ENCODE measurements around the gene CNRIP1. TPM values are rescaled to one million over a fixed set of nuclear protein-coding genes. Genes with fewer than 3 reads are reported as not detected.
A peak's percentile ranks its signal among the peaks of the same experiment; 100 is the strongest.

Gene CNRIP1
- polyA plus RNA-seq, 1 donor (not counting 4 experiments of a cell fraction or from before 2014, with no cell fraction given), result 0.04 TPM

DNA sequence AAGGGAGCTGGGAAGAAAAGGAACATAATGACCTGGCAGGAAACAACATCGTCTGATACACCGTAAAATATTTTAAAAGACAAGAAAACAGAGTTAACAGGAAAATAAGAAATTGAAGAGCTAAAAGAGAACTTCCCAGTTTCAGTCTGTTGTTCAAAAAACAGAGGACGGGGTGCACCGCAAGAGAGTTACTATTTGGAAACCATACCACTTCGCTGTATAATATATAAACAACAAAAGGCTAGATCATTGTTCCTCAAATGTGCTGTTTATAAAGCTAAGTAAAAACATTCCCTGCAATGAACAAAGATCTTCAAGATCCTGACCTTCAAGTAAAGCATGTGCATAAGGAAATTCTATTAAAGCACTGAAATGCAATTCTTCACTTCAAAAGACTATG is 69.6 kb downstream of the CNRIP1 start:
- Histone ChIP-seq H3K27me3 (ENCODE audit: control insufficient read depth, extremely low read depth, insufficient read depth, low read length) (no peaks in the 10 kb centered on the region), H3K27ac (ENCODE audit: control insufficient read depth, insufficient read depth, low read length) (peak overlapping the region; percentile 86), H3K4me3 (ENCODE audit: control insufficient read depth in 2 of 3, extremely low read depth in 1 of 3, insufficient read depth in 2 of 3, low read depth in 1 of 3, low read length in 3 of 3) (peak overlapping the region; percentile 62 to 97 (median 73)), H3K36me3 (ENCODE audit: control insufficient read depth in 2 of 2, extremely low read depth in 1 of 2, insufficient read depth in 2 of 2, low read length in 2 of 2) (peaks cover 0 to 5% of the 10 kb centered on the region in 2 experiments), H3K4me1 (ENCODE audit: control insufficient read depth, extremely low read depth, insufficient read depth, low read length) (peaks cover 25% of the 10 kb centered on the region), H3K4me2 (ENCODE audit: control insufficient read depth, extremely low read depth, insufficient read depth, low read depth, low read length) (peak overlapping the region; percentile 100), H3K9ac (ENCODE audit: control insufficient read depth, extremely low read depth, insufficient read depth, low read length) (peak overlapping the region; percentile 86), H3K9me3 (ENCODE audit: control insufficient read depth, low read depth, low read length) (no peaks in the 10 kb centered on the region), H3K9me1 (ENCODE audit: control insufficient read depth, extremely low read depth, insufficient read depth, low read length) (peaks cover 2% of the 10 kb centered on the region), H2AFZ (ENCODE audit: control insufficient read depth, low read length) (no peak overlapping the region), H3K79me2 (ENCODE audit: control insufficient read depth, insufficient read depth, low read length) (peaks cover 71% of the 10 kb centered on the region), H4K20me1 (ENCODE audit: control insufficient read depth, extremely low read depth, insufficient read depth, low read length) (peaks cover 28% of the 10 kb centered on the region)
- no peak for DNase-seq (ENCODE audit: low read depth, low spot score)
- FAIRE-seq, result no peak
- dilution Hi-C loops (cut with MboI; ENCODE audit: extremely low pct_ligation_motif_present, low sequenced_read_pairs), result no loop called here
- TF ChIP-seq EZH2 (IDR thresholded peaks at IDR 0.05; ENCODE audit: low read length), result no peak
- TF ChIP-seq, protein P1, sequence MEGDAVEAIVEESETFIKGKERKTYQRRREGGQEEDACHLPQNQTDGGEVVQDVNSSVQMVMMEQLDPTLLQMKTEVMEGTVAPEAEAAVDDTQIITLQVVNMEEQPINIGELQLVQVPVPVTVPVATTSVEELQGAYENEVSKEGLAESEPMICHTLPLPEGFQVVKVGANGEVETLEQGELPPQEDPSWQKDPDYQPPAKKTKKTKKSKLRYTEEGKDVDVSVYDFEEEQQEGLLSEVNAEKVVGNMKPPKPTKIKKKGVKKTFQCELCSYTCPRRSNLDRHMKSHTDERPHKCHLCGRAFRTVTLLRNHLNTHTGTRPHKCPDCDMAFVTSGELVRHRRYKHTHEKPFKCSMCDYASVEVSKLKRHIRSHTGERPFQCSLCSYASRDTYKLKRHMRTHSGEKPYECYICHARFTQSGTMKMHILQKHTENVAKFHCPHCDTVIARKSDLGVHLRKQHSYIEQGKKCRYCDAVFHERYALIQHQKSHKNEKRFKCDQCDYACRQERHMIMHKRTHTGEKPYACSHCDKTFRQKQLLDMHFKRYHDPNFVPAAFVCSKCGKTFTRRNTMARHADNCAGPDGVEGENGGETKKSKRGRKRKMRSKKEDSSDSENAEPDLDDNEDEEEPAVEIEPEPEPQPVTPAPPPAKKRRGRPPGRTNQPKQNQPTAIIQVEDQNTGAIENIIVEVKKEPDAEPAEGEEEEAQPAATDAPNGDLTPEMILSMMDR (optimal IDR thresholded peaks at IDR 0.05 in 1 of 3, IDR thresholded peaks at IDR 0.05 in 1 of 3, conservative IDR thresholded peaks at IDR 0.05 in 1 of 3; ENCODE audit: extremely low read depth in 1 of 3, insufficient read depth in 2 of 3, low read length in 3 of 3), result no peak

DNA sequence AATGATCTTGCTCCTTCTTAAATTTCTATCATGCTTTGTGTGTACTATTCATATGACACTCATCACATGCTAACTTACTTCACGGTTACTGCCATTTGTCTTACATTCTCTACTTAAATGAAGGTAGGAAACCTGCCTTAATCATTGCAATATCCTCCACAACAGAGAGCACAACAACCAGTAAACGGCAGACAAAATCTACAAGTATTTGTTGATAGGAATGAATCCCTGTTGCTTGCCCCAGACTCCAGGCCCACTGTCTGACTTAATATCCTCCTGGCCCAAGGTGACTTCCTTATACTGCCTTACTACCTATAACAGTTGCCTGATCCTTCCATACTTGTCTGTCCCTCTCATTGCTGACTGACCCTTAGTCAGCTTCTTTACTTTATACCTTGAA is 70.9 kb downstream of the CNRIP1 start:
- Histone ChIP-seq H3K4me1 (ENCODE audit: control insufficient read depth, extremely low read depth, insufficient read depth, low read length) (peaks cover 20% of the 10 kb centered on the region), H4K20me1 (ENCODE audit: control insufficient read depth, extremely low read depth, insufficient read depth, low read length) (peaks cover 32% of the 10 kb centered on the region), H3K79me2 (ENCODE audit: control insufficient read depth, insufficient read depth, low read length) (peaks cover 78% of the 10 kb centered on the region), H3K9ac (ENCODE audit: control insufficient read depth, extremely low read depth, insufficient read depth, low read length) (peak overlapping the region; percentile 7), H3K4me2 (ENCODE audit: control insufficient read depth, extremely low read depth, insufficient read depth, low read depth, low read length) (peak overlapping the region; percentile 49), H3K9me3 (ENCODE audit: control insufficient read depth, low read depth, low read length) (no peaks in the 10 kb centered on the region), H3K36me3 (ENCODE audit: control insufficient read depth in 2 of 2, extremely low read depth in 1 of 2, insufficient read depth in 2 of 2, low read length in 2 of 2) (peaks cover 0 to 5% of the 10 kb centered on the region in 2 experiments), H3K27me3 (ENCODE audit: control insufficient read depth, extremely low read depth, insufficient read depth, low read length) (no peaks in the 10 kb centered on the region), H3K4me3 (ENCODE audit: control insufficient read depth in 2 of 3, extremely low read depth in 1 of 3, insufficient read depth in 2 of 3, low read depth in 1 of 3, low read length in 3 of 3) (peak overlapping the region in 1 of 3 experiments; percentile 16), H3K27ac (ENCODE audit: control insufficient read depth, insufficient read depth, low read length) (peak overlapping the region; percentile 45), H2AFZ (ENCODE audit: control insufficient read depth, low read length) (no peak overlapping the region), H3K9me1 (ENCODE audit: control insufficient read depth, extremely low read depth, insufficient read depth, low read length) (peaks cover 2% of the 10 kb centered on the region)
- no peak for FAIRE-seq
- DNase-seq (ENCODE audit: low read depth, low spot score), result no peak
- TF ChIP-seq, protein P1 (optimal IDR thresholded peaks at IDR 0.05 in 1 of 3, IDR thresholded peaks at IDR 0.05 in 1 of 3, conservative IDR thresholded peaks at IDR 0.05 in 1 of 3; ENCODE audit: extremely low read depth in 1 of 3, insufficient read depth in 2 of 3, low read length in 3 of 3), result no peak
- dilution Hi-C loops (cut with MboI; ENCODE audit: extremely low pct_ligation_motif_present, low sequenced_read_pairs), result no loop called here
